Stimulated activated CD4-positive, alpha-beta T cell treated with anti-CD3 and anti-CD28 coated beads, Interleukin-12 subunit alpha, Interleukin-12 subunit beta, amount 100 ng/mL, for 48 hours (primary cell): ENCODE results near the gene KIAA1328.
"Not testable (repeated sequence)": the region's sequence is repeated elsewhere in the genome, so short reads cannot be mapped to it uniquely, and the experiment has no call there.

Experiments used
- DNase-seq, 3 donors: peaks; one replicate each; pipeline ENCODE4 v3.0.0-alpha.2; 2020; ENCODE audit warnings: low read depth in 2 of 3, low spot score in 1 of 3

KIAA1328 gene

DNA sequence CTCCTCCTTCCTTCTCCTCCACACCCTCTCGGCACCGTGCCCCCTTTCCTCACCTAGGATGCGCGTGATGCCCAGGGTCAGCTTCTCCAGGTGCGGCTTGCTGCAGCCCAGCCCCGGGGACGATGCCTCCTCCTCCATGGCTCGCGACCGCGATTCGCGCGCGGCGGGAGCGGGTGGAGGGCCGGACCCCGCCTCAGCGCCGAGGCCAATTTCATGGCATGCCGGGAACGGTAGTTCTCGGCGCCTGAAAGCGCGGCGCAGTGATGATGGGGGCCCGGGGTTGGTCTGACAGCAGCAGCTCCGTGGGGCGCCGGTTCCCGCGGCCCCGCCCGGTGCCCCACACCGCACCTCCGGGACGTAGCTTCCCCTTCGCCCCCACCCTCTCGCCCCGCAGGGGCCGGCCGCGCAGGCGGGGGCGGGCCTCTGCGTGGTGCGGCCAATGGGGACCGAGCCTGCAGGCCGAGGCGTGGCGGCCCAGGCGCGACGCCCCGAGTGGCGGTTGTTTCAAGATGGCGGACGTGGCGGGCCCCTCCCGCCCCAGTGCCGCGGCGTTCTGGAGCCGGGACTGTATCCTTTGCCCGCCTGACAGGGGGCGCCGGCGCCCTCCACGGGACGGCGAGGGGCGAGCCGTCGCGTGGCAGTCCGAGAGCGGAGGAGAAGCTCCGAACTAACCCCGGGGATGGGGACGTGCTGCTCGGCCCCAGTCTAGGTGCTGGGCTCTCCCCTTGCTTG lies at the start of gene KIAA1328, which contains the start of gene TPGS2:
KIAA1328 (plus strand) TSS at position 498 of the 732 bp plus-strand sequence; CDS start at position 510, 12 bp downstream.
TPGS2 (minus strand) TSS at position 373 of the 732 bp plus-strand sequence; CDS start at position 138, 235 bp downstream.
- peak; percentile 69 to 84 (median 78) for DNase-seq

DNA sequence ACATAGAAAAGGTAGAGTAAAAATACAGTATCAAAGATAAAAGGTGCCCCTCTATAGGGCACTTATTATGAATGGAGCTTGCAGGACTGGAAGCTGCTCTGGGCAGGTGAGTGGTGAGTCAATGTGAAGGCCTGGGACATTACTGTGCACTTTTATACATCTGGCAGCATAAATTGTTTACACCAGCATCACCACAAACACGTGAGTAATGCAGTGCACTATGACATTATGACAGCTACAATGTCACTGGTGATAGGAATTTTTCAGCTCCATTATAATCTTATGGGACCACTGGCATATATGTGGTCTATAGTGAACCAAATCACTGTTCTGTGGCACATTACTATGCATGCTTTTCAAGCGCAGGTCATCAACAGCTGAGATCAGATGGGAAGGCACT lies 48.2 kb upstream of the KIAA1328 start:
- DNase-seq: no peak

DNA sequence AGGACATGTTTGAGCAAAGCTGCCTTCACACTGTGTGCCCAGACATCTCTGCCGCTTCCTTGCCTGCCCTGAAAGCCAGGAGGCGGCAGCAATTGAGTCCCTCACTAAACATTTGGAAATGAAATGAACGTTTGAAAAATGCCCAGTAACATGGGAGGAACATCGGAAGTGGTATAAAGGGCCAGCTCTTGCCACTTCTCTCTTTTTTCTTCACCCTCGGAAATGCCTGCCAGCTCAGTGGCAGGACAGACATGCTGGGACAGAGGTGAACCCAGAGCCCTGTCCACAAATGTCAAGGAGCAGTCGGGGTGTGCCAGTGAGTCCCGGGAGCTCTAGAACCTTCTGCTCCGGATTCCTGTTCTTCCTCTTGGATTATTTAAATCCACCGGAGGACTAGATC lies 46.2 kb upstream of the KIAA1328 start:
- DNase-seq: no peak

DNA sequence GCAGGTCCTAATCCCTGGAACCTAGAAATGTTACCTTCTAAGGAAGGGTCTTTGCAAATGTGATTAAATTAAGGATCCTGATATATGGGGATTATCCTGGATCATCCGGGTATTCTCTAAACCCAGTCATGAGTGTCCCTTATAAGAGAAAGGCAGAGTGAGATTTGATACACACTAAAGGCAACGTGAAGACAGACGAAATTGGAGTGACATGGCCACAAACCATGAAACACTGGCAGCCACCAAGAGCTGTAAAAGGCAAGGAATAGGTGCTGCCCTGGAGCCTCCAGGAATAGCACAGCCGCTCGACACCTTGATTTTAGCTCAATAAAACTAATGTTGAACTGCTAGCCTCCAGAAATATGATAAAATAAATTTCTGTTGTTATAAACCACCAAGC lies 45.1 kb upstream of the KIAA1328 start:
- no peak for DNase-seq

DNA sequence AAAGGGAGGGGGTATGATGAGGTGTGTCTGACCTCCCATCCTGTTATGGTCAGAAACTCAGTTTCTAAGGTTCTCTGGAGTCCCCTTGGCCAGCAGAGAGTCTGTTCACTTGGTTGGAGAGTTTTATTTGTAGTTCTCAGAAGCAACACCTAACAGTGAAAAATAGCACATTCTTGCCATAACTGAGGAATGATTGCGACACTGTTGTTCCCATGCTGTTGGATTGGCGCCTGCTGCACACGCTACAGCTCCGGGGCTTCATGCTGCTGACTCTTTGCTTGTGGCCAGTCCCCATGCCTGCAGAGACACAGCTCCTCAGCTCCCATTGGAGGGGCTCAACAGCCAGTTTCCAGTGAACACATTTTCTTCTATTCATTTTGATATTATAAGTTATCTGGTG lies 42.2 kb upstream of the KIAA1328 start:
- DNase-seq: no peak

DNA sequence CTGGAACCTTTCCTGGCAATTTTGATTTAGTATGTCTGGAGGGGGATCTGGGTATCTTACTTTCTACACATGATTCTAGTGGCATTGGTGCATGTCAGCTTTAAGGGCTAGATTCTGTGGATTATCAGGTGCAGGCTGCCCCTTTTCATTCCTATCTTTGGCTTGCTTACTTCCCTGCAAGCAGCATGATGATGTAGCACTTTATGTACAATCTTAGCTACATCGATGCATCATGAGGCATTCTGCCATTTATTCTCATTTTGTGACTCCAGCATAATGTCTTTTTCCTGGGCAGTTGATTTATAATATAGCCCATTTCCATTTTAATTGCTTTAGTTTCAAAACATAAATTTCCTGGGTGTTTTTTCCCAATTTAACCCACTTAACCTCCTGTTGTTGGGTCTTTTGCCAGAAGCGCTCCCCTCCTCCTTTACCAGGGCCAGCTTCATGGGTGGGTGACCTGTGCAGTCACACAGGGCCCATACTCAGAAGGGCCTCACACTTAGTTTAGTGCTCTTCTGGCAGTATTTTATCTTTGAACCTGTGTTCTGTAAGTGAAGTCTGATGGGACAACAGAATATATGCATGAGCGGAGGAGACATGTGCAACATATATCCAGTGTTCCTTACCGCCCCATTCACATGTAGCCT lies 36.2 kb upstream of the KIAA1328 start:
- DNase-seq: no peak

DNA sequence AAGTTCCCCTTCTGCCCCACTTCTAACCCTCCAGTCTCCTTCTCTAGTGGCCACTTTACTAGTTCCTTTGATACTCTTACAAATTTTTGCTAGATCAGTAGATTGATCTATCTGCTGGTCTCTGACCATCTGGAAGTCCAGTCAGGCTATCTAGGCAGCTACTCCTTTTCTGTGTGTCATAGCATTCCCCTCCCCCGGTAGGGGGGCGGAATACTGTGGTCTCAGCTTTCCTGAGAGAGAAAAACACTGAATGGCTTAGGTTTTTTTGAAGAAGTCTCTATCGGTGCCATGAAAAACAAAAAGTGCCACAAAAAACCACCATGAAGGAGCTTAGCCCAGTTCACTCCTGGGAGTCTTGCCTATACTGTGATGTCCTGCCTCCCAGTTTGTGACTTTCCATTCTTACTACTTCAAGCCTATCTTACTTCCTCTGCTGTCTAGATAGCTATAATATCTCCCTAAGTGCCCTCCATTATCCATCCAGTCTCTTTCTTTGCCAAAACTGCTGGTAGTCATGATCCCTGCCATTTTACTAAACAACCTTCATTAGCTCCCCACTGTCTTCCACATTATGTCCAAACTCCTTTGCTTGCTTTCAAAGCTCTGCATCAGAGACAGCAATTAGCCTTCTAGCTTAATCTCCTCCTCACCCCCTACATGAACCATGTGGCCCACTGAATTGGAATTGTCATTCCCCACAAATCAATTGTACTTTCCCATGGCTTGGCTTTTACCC lies 30.0 kb upstream of the KIAA1328 start:
- no peak for DNase-seq

DNA sequence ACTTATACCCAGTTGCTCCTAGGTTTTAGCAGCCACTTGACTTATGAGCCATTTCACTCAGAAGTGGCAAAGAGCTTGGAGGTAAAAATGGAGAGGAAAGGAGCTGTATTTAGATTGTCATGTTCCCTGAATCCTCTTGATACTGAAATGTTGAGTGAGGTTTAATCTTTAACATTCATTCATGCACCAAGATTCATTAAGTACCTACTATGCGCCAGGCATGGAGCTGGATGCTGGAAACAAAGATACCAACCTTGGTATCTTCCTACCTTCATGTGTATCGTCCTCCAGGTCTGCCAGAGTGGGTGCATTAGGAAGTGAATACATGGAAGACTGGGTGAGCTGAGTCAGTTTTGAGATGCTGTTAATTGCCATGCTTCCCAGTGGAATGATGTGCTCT lies 23.8 kb upstream of the KIAA1328 start:
- DNase-seq: no peak

DNA sequence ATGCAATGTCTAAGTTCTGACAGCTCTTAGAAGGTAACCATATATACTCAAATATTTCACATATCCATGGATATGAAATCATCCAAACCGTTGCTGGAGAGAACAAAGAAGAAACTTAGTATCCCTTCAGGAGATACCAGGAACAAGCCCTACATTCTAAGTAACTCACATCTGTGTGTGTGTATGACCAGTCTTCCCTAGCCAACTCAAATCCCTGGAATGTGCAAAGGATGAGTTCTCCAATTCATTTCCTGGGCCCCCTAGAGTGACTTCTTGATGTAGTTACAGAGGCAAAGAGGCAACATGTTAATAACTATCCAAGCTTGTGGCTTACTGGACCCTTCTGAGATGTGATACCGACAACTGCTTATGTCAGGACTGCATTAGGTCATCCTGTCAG lies 20.2 kb upstream of the KIAA1328 start:
- DNase-seq: no peak

DNA sequence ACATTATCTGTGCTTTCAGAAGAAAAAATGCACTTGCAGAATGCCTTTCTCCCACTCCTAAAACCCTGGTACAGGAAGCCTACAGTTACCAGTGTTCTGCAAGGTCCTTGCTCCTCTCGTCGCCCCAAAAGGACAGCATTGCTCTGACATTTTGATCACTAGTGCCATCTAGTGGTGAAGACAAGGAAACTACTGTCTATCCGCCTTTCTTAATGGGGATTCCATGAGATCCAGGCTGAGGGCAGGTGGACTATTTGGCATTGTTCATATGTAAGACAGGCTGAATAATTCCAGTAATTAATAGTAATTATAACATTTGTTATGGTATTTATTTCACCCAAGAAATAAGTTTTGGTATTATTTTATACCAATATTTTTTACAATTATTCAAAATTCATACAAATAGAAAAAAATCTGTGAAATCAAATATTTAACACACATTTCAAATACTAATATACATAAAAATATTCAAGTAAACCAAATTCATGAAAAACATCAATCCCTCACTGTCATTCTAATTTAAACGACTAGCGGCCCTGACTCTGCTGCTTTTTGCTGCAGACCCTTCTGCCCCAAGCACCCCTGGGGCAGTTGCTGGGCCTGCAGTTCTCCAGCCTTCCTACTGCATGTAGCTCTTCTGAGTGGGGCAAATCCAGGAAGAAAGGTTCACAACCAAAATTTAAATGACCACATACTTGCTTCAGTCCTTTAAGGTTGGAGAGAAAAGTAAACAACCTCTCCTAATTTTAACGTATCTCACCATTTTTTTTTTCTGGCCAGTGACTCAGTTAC lies 19.1 kb upstream of the KIAA1328 start:
- DNase-seq: no peak

DNA sequence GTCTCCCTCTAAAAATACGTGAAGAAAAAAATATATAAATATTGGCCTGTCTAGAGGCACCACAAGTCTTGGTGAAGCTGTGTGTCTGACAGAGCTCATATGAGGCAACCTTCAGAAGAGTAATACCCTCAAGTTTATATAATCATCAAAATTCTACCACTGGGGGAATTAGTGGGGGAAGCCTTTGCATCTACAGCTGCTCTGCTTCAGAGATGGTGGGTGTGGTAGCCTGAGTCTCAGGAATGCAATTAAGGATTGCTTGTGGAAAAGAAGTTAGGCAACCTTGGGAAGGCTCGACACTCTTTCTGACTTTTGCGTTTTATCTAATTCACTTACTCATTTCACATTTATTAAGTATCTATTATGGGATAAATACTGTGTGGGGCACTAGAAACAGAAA lies 17.5 kb upstream of the KIAA1328 start:
- DNase-seq: no peak

DNA sequence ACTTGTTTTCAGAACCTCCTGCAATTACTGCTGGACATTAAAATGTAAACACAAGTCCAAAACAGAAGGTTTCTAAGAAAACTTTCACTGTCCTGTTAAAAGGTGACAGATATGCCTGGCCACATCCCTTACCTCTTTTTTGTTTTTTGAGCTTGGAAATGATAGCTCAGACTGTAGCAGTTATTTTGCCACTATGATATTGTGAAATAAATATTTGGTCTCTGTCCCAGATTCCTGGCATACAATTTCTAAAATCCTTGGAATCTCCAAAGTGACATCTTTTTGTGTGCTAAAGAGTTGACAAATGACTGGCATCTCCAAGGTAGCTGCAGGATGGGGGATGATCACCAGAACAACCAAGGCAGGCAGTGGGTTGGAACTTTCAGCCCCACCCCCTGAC lies 17.0 kb upstream of the KIAA1328 start:
- DNase-seq: no peak

DNA sequence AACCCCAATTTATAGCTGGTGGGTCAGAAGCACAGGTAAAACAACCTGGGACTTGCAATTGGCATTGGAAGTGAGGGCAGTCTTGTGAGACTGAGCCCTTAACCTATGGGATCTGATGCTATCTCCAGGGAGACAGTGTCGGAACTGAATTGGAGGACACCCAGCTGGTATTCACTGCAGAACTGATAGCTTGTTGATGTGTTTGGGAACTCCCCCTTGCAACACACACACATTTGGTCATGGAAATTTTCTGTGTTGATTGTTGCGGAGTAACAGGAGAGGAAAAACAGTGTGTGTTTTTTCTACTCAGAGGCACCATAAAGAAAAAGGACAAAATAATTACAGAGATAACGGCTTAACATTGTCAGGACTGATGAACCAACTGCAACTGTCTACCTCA lies 16.2 kb upstream of the KIAA1328 start:
- DNase-seq: no peak

DNA sequence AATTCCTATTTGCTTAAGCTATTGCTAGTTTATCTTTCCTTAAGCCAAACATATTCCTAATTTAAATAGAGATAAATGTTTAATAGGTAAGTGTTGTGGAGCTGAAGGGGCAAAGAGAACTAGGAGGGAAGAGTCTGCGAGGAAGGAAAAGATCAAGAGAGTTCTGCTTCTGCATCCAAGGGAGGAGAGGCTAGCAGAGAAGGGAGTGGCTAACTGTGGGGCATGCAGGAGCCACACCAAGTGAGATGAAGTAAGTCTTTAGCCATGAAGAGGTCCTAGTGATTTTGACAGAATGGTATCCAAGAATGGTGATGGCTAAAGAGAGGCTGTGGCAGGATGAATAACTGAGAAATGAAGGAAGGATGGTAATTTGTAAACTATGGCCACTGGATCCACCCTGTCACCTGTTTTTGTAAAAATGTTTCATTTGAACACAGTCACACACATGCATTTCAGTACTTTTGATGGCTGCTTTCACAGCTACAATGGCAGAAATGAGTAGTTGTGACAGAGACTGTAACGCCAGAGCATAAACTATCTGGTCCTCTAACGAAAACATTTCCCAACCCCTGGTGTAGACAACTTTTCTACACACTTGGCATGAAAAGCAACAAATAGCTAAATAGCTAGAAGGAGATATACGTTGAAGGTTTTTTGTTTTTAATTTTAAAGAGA lies 15.7 kb upstream of the KIAA1328 start:
- DNase-seq: no peak

DNA sequence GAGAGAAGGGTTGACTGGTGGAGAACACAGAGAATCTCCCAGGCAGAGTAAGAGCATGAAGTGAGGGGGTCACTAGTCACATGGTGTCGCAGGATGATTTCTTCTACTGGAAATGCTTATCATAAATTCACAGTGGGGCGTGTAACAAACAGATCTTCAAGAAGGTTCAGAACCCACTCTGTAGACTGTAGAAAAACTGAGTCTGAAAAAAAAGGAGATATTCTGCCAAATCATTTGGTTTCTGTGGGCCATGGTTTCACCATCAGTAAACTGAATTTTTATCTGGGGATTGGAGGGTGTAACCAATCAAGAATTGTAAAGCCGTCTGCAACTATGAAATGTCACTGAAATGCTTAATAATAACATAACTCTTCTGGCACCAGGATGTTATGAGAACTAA lies 15.1 kb upstream of the KIAA1328 start:
- DNase-seq: no peak

DNA sequence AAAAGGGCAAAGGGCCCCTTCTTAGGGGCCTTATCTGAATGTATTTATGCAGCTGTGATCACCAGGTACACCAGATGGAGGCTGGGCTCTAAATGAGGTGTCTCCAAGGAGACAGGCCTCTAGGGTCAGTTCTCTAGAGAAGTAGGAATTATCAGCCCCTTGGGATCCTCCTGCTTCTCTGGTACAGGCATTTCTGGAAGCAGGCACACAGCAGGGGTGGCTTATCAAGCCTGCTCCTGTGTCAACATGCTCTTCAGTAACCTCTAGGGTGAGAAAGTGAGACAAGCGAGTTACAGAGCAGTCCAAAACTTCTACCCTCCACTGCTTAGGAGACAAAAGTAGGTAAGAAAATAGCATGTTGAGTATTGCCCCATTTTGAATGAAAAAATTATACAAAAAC lies 13.9 kb upstream of the KIAA1328 start:
- DNase-seq: no peak

DNA sequence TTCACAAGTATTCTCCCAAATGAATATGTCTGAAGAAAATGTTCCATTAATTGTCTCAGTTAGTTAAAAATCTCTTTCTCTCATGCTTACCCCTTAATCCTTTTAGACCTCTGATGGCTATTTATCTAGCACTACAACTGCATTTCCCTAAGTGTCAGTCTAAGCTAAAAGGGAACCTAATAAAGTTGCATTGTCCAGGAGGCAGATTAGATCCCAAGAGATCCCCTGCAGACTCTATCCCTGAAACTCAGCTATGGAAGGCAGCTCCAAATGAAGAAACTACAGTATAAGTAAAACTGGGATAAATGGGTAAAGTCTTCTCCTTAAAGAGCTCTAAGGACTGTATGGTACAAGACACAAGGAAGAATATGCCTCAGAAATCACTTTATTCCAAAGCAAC lies 12.8 kb upstream of the KIAA1328 start:
- not testable (repeated sequence) for DNase-seq

DNA sequence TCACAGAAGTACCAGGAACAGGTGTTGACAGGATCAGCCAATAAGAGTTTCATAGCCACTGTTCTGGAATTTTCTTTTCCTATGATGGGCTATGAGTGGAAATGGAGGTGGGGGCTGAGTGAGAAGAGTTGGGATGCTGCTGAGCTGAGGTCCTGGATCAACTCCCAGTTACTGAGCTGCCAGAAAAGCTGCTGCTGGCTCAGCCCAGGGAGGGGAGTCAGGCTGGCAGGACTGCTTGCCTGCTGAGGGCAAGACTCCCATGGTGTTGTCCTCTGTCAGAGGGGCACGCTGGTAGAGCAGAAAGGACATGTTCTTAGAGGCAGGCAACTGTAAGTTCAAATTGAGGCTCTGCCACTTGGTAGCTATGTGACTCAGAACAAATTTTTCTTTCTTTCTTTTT lies 11.9 kb upstream of the KIAA1328 start:
- DNase-seq: no peak

DNA sequence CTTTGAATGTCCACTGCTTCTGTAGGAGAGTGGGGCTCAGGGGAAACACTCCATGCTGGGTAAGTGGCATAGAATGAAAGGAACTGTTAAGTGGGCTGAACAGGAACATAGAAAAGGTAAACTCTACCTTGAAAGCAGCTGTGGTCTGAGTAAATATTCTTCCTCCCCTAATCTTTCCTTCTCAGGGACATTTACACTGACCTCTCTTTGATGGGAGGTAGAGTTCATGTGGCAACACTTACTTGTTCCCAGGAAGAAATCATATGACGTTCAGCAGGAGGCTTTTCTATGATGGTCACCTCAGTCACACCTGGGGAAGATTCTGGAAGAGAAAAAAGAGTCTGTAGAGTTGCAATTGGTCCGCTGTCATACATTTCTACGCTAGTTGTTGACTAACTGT lies 10.3 kb upstream of the KIAA1328 start:
- DNase-seq: no peak

DNA sequence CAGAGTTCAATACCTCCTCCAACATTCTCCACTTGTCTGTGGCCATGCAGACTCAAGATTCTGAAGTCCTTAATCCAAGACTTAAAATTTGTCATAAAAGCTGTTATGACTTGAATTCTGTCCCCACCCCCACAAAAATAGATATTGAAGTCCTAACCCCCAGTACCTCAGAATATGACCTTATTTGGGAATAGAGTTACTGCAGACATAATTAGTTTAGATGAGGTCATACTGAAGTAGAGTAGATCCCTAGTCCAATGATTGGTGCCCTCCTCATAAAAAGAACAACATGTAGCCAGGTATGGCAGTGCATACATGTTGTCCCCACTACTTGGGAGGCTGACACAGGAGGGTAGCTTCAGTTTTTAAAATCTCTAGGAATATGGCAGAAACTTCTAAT lies 9.3 kb upstream of the KIAA1328 start:
- DNase-seq: no peak

DNA sequence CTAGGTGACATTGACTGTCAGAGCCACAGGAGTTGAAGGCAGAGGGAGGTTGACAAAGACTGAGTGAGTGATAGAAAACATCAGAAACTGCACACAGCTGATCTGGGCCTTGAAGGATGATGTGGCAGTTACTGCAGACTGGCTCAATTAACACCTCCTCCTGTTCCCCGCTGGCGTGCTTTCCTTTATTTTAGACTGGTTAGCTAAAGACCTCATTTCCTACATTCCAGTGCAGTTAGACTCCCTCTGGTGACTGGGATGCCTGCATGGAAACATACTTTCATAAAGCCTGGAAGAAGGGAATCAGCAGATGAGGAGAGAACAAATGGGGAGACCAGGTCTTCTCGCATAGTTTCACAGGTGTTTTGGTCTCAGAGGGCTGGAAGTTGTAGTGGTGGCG lies 7.2 kb upstream of the KIAA1328 start:
- DNase-seq: no peak
